Keratinocyte (primary cell): Measurements from ENCODE around the gene NUP35. TPM values are rescaled to one million over a fixed set of nuclear protein-coding genes. Genes with fewer than 3 reads are reported as not detected.
A peak's percentile ranks its signal among the peaks of the same experiment; 100 is the strongest.

ENCODE experiments used
- DNase-seq: peaks from one replicate; pipeline ENCODE4 v3.0.0-alpha.2; 2011; ENCODE audit warnings: low read depth, missing footprints, low spot score
- FAIRE-seq: peaks from 2 replicates; lab custom pipeline; 2011; peaks lifted over from hg19 to GRCh38; lab: Jason Lieb, UNC
- H2AFZ ChIP-seq: 2 replicates; pipeline ENCODE4 v1.6.0; 2012; ENCODE audit warnings: low read length, control low read depth, inconsistent platforms; ENCODE audit not compliant: control insufficient read depth
- H3K27ac ChIP-seq: 2 replicates; pipeline ENCODE4 v1.5.1; 2011; ENCODE audit warnings: low read length; ENCODE audit not compliant: control insufficient read depth, insufficient read depth
- H3K27me3 ChIP-seq: 3 replicates; pipeline ENCODE4 v1.6.0; 2011; ENCODE audit warnings: low read length; ENCODE audit not compliant: control insufficient read depth, insufficient read depth; ENCODE audit errors: extremely low read depth
- H3K36me3 ChIP-seq, 2 experiments: 2 replicates in 1 of 2; 3 replicates in 1 of 2; pipeline ENCODE4 v1.5.1; 2011; ENCODE audit warnings: low read length in 2 of 2, mild to moderate bottlenecking in 1 of 2; ENCODE audit not compliant: control insufficient read depth in 2 of 2, insufficient read depth in 2 of 2; ENCODE audit errors: extremely low read depth in 1 of 2
- H3K4me1 ChIP-seq: 3 replicates; pipeline ENCODE4 v1.5.1; 2011; ENCODE audit warnings: low read length; ENCODE audit not compliant: control insufficient read depth, insufficient read depth; ENCODE audit errors: extremely low read depth
- H3K4me2 ChIP-seq: 3 replicates; pipeline ENCODE4 v1.6.0; 2011; ENCODE audit warnings: low read depth, low read length; ENCODE audit not compliant: control insufficient read depth, insufficient read depth; ENCODE audit errors: extremely low read depth
- H3K4me3 ChIP-seq, 3 experiments: fragments of 200-600 bp in 1 of 3; sonication (generic) in 1 of 3; 2 replicates in 2 of 3; 3 replicates in 1 of 3; pipeline ENCODE4 v1.5.1; 2011 to 2016; ENCODE audit warnings: low read length in 3 of 3, mild to moderate bottlenecking in 3 of 3, control low read depth in 2 of 3, inconsistent platforms in 1 of 3, low read depth in 1 of 3, mixed read lengths in 1 of 3, mixed run types in 1 of 3, moderate library complexity in 1 of 3; ENCODE audit not compliant: control insufficient read depth in 2 of 3, insufficient read depth in 2 of 3; ENCODE audit errors: extremely low read depth in 1 of 3
- H3K79me2 ChIP-seq: 2 replicates; pipeline ENCODE4 v1.6.0; 2012; ENCODE audit warnings: low read length; ENCODE audit not compliant: control insufficient read depth, insufficient read depth
- H3K9ac ChIP-seq: 3 replicates; pipeline ENCODE4 v1.6.0; 2011; ENCODE audit warnings: low read length; ENCODE audit not compliant: control insufficient read depth, insufficient read depth; ENCODE audit errors: extremely low read depth
- H3K9me1 ChIP-seq: 3 replicates; pipeline ENCODE4 v1.6.0; 2011; ENCODE audit warnings: low read length; ENCODE audit not compliant: control insufficient read depth, insufficient read depth; ENCODE audit errors: extremely low read depth
- H3K9me3 ChIP-seq: 2 replicates; pipeline ENCODE4 v1.5.1; 2012; ENCODE audit warnings: low read depth, low read length; ENCODE audit not compliant: control insufficient read depth
- H4K20me1 ChIP-seq: 3 replicates; pipeline ENCODE4 v1.6.0; 2011; ENCODE audit warnings: low read length; ENCODE audit not compliant: control insufficient read depth, insufficient read depth; ENCODE audit errors: extremely low read depth
- EZH2 ChIP-seq: IDR thresholded peaks from one replicate; pipeline ENCODE4 v1.6.1; 2012; ENCODE audit warnings: inconsistent platforms, mild to moderate bottlenecking, low read length, moderate library complexity
- dilution Hi-C: fragments of 300-500 bp; cut with MboI; formaldehyde crosslinking; loops from one replicate; pipeline ENCODE4 v1.7.0; 2020; ENCODE audit warnings: low sequenced_read_pairs; ENCODE audit not compliant: extremely low pct_ligation_motif_present
- polyA plus RNA-seq, 5 experiments: library from polyadenylated mRNA; depleted of rRNA in 3 of 5; stranded (reverse) in 3 of 5; stranded (forward) in 1 of 5; unstranded in 1 of 5; fragments of >200 nt; gene quantifications; 1 replicate in 1 of 5; 2 replicates in 3 of 5; 3 replicates in 1 of 5; pipeline versions ENCODE4 v1.2.1 to v1.2.3, GENCODE V29; 2011 to 2012; ENCODE audit warnings: missing spikeins in 2 of 5, low read depth in 1 of 5, low replicate concordance in 1 of 5
- TF ChIP-seq, protein P1 (sequence below), 3 experiments: IDR thresholded peaks in 1 of 3; conservative IDR thresholded peaks in 1 of 3; optimal IDR thresholded peaks in 1 of 3; 2 replicates in 2 of 3; 3 replicates in 1 of 3; pipeline versions ENCODE3 to v1.5.1; 2011; ENCODE audit warnings: low read length in 3 of 3, mild to moderate bottlenecking in 3 of 3, moderate library complexity in 2 of 3, control low read depth in 1 of 3, inconsistent platforms in 1 of 3; ENCODE audit not compliant: insufficient read depth in 2 of 3; ENCODE audit errors: extremely low read depth in 1 of 3

Gene NUP35
- polyA plus RNA-seq, 1 donor (not counting 4 experiments of a cell fraction or from before 2014, with no cell fraction given) = 22.6 TPM

DNA sequence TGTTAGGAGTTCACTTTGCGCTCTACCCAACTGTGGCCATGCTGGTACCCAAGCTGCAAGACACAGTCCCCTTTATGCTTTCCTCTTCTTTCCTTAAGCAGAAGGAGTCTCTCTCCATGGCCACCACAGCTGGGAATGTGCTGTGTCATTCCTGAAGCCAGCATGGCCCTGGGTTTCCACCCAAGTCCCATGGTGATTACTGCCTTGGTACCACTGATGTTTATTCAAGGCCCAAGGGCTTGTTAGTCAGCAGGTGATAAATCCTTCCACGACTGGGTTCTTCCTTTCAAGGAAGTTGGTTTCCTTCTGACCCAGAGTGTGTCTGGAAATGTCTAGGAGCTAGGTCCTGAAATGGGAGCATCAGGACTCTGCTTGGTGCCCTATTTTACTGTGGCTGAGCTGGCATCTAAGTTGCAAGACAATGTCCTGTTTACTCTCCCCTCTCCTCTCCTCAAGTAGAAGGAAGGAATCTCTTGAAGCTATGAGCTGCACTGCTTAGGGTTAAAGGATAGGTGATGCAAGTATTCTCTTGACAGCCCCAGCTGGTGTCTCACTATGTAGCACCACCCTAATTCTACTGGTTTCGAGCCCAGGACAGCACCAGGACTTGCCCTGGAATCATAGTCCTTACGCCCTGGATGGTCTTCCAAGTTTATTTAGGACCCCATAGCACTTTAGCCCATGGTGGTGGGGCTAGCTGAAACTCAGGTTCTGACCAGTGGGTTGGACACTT, 18.7 kb upstream of the NUP35 start:
- H3K9me1 ChIP-seq = no peaks in the 10 kb centered on the region
- peak; percentile 5 for FAIRE-seq
- no peaks in the 10 kb centered on the region for H3K36me3 ChIP-seq
- TF ChIP-seq, protein P1, sequence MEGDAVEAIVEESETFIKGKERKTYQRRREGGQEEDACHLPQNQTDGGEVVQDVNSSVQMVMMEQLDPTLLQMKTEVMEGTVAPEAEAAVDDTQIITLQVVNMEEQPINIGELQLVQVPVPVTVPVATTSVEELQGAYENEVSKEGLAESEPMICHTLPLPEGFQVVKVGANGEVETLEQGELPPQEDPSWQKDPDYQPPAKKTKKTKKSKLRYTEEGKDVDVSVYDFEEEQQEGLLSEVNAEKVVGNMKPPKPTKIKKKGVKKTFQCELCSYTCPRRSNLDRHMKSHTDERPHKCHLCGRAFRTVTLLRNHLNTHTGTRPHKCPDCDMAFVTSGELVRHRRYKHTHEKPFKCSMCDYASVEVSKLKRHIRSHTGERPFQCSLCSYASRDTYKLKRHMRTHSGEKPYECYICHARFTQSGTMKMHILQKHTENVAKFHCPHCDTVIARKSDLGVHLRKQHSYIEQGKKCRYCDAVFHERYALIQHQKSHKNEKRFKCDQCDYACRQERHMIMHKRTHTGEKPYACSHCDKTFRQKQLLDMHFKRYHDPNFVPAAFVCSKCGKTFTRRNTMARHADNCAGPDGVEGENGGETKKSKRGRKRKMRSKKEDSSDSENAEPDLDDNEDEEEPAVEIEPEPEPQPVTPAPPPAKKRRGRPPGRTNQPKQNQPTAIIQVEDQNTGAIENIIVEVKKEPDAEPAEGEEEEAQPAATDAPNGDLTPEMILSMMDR (optimal IDR thresholded peaks at IDR 0.05 in 1 of 3, IDR thresholded peaks at IDR 0.05 in 1 of 3, conservative IDR thresholded peaks at IDR 0.05 in 1 of 3; ENCODE audit: extremely low read depth in 1 of 3, insufficient read depth in 2 of 3, low read length in 3 of 3) = no peak
- TF ChIP-seq EZH2 = no peak
- H3K79me2 ChIP-seq = no peaks in the 10 kb centered on the region
- H3K9me3 ChIP-seq = no peaks in the 10 kb centered on the region
- no peak for DNase-seq
- H3K9ac ChIP-seq = no peak overlapping the region
- H4K20me1 ChIP-seq = no peaks in the 10 kb centered on the region
- dilution Hi-C loops = no loop called here
- no peak overlapping the region for H3K27ac ChIP-seq
- no peak overlapping the region for H3K4me3 ChIP-seq
- H3K4me1 ChIP-seq = no peaks in the 10 kb centered on the region
- H3K27me3 ChIP-seq = no peaks in the 10 kb centered on the region
- no peak overlapping the region for H3K4me2 ChIP-seq
- H2AFZ ChIP-seq = no peak overlapping the region

DNA sequence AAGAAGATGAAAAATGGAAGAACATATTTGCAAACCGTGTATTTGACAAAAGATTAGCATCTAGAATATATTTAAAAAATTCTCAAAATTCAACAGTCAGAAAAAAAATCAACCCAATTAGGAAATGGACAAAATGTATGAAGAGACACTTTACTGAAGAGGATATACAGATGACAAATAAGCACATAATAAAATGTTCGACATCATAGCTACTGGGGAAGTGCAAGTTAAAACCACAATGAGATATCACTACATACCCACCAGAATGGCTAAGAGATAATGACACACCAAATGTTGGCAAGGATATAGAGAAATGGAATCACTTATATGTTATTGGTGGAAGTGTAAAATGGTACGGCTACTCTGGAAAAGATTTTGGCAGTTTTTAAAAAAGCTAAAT, 11.7 kb upstream of the NUP35 start:
- TF ChIP-seq, protein P1 (optimal IDR thresholded peaks at IDR 0.05 in 1 of 3, IDR thresholded peaks at IDR 0.05 in 1 of 3, conservative IDR thresholded peaks at IDR 0.05 in 1 of 3; ENCODE audit: extremely low read depth in 1 of 3, insufficient read depth in 2 of 3, low read length in 3 of 3) = no peak
- TF ChIP-seq EZH2 = no peak
- Histone ChIP-seq H3K4me2 (no peak overlapping the region), H3K4me3 (no peak overlapping the region), H3K9me3 (no peaks in the 10 kb centered on the region), H3K9ac (no peak overlapping the region), H3K9me1 (no peaks in the 10 kb centered on the region), H3K27me3 (no peaks in the 10 kb centered on the region), H3K27ac (no peak overlapping the region), H3K4me1 (no peaks in the 10 kb centered on the region), H2AFZ (no peak overlapping the region), H3K36me3 (no peaks in the 10 kb centered on the region), H3K79me2 (no peaks in the 10 kb centered on the region), H4K20me1 (no peaks in the 10 kb centered on the region)
- dilution Hi-C loops = no loop called here
- no peak for DNase-seq
- FAIRE-seq = no peak
